MV-4-11 (cell line): ENCODE measurements around the gene GPR63.

Experiments used
- DNase-seq: peaks from one replicate; lab custom pipeline; 2025; lab: John Stamatoyannopoulos, UW

Gene GPR63

DNA sequence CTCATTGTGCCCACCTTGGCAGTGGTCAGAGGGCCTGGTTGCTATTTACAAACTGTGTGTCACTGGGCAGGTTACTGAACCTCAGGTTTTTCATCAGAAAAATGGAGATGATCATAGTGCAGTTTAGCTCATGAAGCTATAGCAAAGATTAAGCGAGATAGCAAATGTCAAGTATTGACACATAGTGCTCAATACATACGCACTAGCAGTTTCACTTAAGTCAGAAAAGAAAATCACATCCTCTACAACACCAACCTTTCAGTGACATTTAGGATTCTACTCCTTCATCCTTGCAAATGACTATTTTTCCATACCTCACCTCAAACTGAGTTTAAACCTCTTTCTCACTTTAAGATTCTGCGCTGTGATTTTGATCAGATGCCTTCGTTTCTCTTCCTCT, 16.2 kb downstream of the GPR63 start:
- DNase-seq, result no peak

DNA sequence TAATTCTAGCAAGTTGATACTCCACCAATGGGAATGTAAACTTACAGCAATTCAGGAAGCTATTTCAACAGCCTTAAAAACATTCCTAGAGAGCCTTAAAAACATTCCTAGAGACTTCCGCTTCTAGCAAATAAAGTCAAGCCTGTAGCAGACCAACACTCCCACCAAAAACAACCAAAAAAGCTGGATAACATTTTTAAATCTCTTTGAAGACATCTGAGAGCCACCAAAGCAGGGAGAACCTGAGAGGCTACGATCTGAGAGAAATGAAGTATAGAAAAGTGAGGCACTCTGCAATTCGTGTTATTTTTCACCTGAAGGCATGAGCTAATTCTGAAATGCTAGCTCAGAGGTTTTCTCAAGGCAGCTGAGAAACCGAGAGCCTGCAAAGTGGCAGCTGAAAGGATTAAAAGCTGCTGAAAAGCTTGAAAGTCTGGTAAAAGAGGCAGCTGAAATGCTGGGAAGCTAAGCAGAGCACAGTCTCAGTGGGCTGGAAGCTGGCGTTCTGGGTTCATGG, 20.9 kb downstream of the GPR63 start:
- DNase-seq, result no peak

- no peak for DNase-seq
Observed at GRCh38 chr6:96814625-96815024, 22.7 kb downstream of the GPR63 start.

DNA sequence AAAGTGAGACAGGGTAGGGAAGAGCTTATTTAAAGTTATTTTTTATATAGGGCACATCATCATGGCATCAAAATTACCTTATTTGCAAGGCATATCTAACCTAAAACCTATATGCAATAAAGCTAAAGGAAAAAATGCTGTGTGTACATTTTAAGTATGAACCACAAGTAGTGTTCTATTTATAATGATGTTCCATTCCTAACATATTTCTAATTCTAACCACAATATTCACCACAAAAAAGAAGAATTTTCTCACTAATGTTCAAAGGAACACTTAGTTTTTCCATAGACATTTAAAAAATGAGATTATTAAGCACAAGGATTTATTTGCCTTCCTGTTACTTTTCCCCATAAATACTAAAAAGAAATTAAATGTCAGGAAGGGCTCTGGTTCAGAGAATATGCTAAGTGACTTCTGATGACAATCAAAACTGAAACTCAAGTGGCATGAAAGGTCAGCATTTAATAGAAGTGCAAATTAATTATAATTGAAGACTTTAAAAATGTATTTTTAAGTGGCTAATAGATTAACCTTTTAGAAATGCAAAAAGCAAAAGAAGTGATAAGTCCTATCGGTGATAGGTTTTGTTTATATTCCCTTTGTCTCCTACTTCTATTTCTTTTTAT, 25.1 kb downstream of the GPR63 start:
- no peak for DNase-seq

DNA sequence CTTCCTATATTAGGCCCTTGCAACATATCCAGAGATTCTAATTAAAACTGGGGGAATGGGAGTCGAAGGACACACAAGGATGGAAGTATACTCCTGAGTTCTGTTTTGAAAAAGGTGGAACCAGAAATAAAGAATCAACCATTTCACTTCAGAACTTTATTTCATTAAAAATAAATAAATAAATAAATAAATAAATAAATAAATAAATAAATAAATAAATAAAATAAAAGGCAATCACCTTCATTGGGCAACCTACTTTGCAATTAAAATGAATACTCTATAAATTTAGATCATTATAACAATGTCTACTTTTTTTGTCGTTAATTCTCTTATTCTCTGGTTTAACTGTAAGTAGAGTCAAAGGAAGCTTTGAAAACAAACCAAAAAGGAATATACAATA, 25.6 kb downstream of the GPR63 start:
- no peak for DNase-seq

- no peak for DNase-seq
Observed at GRCh38 chr6:96811136-96811535, 26.1 kb downstream of the GPR63 start.

DNA sequence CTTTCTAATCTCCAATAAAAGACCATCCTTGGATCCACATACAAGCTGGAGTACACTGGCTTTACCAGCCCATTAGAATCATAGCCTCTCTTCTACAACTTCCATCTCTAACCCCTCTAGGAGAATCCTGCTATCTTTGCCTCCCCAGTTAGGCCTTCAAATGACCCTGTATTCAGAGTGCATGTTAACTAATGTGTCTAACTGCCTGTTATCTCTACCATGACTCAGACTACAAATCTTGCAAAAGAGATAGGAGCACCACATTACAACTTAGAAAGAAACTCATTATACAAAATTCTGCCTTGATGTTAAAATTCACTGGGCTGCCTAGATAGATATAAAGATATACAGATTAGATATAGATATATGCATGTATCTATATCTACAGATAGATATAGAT, 28.2 kb downstream of the GPR63 start:
- DNase-seq, result no peak

DNA sequence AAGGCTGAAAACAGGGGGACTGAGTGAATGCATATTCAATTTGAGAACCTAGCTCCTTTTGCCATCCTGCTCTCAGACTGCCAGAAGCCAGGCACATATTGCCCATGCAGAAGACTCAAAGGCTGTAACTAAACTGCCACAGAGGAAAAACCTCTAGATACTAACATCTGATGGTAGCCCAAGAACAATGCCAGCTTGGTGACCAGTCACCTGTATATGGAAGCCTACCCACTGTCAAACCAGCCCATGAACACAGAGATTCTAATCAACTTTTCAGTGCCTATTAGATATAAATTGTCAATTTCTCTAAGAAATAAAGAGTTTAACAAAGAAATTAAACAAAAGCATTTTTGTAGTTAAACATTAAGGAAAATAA, 34.2 kb downstream of the GPR63 start:
- DNase-seq, result no peak

DNA sequence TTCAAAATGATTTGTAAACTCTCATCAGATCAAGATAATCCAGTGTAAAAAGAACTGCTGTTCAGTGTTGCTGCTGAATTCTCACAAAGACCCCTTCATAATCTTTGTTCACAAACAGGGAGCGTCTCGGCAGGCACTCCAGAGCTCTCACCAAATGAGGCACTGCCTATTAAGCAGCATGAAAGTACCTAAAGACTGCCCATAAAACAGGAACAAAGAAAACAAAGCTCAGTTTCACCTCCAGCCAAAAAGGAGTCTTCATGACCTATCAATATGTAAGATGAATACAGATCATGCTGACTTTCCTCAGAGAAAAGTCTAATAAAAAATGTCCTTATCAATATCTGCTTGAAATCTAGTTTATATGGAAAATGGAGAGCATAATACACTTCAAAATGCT, 41.8 kb downstream of the GPR63 start:
- DNase-seq, result no peak

DNA sequence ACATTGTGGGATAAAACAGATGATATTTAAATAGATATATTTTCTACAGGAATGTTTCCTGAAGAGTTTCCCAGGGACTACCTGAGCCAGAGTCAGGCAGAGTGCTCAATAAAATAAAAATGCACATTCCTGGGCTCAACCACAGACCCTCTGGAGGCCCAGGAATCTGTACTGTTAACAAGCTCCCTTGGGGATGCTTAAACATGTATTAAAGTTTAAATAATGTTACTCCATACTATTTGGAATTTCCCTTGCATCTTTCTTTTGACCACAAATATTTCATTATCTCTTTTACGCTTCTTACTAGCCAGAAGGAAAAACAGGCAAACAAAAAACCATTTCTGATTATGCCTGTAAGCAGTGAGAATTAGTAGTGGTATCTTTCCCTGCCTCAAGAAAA, 42.3 kb downstream of the GPR63 start:
- DNase-seq, result no peak

DNA sequence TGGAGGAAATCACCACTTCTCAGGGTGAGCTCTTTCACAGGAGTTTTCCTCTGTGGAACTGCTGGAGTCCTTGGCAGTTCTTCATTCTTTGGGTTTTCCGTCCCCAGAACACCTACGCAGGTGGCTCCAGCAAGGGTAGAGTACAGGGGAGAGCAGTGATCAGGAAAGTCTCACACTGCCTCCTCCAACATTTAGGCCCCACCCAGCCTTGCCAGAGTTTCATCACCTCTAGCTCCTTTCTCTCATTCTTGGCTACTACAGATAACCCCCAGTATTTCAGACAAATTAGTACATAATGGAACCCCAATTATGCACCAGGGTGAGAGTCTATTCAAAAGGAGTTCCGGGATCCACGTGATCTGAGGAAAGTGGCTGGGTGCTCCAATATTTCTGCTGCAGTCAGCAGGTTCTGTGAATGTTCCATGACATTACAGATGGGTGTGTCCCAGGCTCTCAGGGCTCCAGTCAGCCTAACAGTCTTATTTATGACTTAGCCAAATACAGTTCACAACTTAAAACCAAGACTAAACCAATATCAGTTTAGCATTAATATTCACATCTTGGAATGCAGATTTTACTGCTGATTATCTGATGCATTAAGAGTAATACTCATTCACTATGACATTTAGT, 44.6 kb downstream of the GPR63 start:
- no peak for DNase-seq

DNA sequence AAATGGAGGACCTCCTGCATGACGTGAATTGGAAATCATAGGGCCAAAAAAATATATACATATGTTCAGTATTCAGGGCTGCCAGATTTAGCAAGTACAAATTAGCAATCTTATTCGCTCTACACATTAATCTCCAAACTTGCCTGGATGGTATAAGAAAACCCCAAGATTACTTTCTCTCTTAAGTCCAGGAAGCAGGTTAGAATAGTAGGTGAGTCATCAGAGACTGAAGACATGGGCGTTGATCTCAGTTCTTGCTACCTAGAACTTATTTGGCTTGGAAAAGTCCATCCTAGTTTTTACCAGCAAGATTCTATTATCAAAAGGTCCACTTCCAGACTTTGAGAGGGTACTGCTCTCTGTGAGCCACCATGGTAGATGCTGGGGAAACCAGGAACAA, 47.4 kb downstream of the GPR63 start:
- DNase-seq, result no peak

DNA sequence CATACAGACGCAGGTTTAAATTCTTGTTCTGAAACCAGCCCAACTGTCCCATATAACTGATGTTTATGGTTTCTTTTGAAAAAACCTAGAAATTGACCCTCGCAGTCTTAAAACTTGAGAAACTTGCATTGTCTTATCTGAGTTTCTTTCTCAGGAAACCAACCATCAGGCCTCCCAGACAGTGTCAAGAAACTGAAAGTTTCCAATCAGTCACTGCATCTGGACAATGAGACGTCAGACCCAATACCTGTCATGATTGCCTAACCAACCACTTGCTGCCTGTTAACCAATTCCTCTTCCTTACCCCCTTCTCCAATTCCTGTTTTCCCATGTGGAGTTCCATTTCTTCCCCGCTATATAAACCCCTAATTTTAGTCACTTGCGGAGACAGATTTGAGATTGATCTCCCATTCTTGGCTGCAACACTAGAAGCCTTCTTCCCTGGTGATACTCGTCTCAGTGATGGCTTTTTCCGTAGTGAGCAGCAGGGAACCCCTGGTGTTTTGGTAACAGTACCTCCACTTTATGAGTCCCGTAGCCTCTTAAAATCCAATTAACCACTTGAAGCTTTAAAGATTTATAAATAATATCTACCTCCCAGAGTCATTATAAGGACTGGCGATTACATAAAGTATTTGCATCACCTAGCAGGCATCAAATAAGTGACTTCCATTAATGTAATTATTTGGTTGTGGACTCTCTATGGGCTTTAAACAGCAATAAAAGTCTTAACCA, 49.3 kb downstream of the GPR63 start:
- DNase-seq, result no peak

DNA sequence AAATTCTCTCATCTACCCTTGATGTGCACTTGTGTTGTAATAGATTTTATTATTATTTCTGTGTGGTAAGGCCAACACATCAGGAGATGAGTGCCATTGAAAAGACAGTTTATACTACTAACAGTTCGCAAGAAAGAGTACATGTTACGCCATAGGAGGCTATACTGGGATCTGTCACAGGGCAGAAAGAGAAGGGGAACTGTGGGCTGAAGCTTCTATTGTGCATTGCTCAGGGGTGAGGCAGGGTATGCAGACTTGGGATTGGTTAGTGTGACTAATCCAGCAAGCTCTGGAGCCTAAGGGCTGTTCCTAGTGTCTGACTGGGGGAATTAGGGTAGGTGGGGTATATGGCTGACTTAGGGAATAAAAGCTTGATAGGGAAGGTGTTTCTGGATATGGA, 50.9 kb downstream of the GPR63 start:
- peak; percentile 86 for DNase-seq

- no peak for DNase-seq
Observed at GRCh38 chr6:96784650-96785049, 52.6 kb downstream of the GPR63 start.

GRCh38 chr6:96783307-96783706, 54.0 kb downstream of the GPR63 start:
- DNase-seq, result no peak

- no peak for DNase-seq
Observed at GRCh38 chr6:96781557-96781956, 55.7 kb downstream of the GPR63 start.

DNA sequence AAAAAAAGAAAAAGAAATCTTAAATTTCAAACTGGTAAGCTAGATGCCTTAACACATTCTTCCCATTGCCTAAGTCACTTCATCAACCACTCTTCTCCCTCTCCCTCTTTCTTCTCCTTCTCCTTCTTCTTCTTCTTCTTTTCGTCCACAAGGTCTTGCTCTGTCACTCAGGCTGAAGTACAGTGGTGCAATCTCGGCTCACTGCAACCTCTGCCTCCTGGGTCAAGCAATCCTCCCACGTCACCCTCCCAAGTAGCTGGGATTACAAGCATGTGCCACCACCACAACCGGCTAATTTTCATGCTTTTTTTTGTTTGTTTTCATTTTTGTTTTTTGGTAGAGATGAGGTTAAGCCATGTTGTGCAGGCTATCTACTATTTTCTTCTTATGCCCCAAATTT, 60.2 kb downstream of the GPR63 start:
- peak; percentile 27 for DNase-seq

DNA sequence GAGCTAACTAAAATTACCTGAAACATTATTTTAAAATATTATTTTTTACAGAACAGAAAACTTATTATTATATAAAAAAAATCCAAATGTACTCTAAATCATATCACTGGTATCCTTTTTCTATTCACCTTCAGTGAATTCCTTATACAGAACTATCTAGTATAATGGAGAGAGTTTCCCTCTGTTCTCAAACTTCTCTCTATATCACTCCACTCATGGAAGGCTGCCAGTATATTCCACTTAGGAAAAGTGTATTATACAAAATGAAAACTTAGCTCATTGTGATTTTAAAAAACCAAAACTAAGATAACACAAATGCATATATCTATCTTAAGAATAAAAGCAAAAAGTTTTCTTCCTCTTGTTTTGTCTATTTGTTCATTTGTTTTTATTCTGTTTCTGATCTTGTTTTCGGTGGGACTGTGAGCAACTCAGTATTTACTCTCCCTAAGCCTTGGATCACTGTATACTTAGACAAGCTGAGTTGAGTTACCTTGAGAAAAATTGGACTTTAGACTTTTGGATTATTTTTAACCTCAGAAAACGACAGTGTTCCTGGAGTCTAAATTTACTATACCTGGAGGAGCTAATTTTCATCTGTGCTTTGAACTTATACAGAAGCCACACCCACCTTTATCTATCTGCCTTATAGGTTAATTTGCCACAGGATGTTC, 61.4 kb downstream of the GPR63 start:
- DNase-seq, result no peak

DNA sequence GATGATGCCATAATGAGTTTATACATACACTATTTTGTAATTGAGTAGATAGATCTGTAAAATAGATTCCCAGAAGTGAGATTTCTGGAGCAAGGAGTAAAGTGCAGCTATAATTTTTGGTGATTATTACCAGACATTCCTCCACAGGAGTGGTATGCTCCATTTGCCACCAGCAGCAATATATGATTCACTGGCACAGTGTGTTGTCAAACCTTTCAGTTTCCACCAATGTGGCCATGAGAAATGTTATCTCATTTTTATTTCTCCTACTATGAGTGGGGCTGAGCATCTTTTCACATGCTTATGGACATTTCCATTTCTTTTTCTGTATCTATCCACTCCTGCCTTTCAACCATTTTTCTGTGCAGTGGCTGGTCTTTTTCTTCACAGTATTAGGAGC, 70.5 kb downstream of the GPR63 start:
- no peak for DNase-seq

DNA sequence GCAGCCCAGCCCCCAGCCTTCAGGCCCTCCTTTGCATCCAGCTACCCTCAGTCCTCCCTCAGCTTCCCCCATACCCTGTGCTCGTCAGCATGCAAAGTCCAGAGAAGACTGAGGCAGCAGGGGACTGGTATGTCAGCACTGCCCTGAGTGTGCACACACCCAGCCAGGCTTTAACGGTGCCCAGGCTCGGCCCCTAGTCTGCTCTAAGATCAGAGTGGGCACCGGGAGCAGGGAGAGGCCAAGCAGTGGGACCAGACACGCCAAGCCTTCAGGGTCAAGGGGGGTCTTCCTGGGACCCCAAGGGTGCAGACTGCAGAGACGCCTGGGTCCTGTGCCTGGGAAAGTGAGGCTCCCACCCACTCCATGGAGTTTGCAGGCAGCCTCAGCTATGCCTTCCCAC, 74.7 kb downstream of the GPR63 start:
- DNase-seq, result no peak

GRCh38 chr6:96761794-96762193, 75.5 kb downstream of the GPR63 start:
- DNase-seq, result no peak

DNA sequence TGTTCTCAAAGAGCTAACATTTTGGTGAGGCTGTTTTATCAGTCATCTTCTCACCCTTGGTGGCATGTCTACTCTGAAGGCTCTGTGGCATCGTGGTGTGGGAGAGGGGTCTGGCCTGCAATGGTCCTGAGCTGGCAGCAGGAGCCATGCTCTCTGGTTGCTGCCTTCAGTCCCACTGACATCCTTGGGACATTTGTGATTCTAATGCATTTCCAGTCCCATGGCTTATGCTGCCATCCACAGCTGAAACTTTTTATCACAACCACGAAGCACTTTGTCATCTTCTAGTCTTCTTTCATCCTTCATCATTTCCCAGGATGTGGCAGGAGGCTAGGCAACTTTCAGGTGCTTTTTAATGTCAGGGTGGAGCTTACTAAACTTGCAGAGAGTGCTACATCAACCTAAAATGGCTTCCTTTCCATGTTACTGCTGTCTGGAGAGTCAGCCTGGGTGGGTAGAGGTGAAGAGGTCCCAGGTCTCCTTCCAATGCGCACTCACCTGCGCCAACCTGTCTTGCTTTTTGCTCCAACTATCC, 77.1 kb downstream of the GPR63 start:
- no peak for DNase-seq
